Neural progenitor cell (in vitro differentiated cells): ENCODE data around the gene MGMT.

ENCODE experiments used
- EZH2 ChIP-seq: fragments of 200-600 bp; sonication (generic); IDR thresholded peaks from 2 replicates; pipeline ENCODE4 v1.6.1; 2017; ENCODE audit warnings: antibody characterized with exemption, mild to moderate bottlenecking, moderate library complexity
- TF ChIP-seq, protein P1 (sequence below): fragments of 200-600 bp; sonication (generic); IDR thresholded peaks from 2 replicates; pipeline ENCODE4 v1.5.1; 2017; ENCODE audit warnings: antibody characterized with exemption, mild to moderate bottlenecking

DNA sequence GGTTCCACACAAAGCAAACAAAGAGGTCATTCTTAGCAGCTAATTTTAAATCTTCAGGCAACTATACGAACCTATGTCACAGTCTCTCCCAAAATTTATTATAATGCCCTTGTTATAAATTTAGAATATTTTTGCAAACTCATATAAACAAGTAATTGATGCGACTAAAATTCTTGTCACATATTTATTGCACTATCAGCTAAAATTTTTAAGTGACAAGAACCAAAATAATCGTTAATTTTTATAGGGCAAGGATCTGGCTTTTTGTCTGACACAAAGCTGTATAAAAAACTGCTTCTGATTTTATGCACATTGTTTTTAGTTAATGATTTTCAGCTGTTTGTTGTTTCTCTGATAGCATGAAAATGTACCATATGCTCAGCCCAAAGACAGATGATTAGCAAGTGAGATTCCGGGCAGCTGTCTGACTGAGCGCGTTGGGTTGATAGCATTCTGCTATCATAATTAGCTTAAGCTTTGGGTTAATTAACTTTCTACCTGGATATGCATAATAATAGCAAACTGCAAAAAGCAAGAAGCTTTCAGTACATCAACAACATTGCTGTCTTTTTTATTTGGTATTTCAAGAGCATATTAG is 136.0 kb downstream of the MGMT start:
- TF ChIP-seq, protein P1, sequence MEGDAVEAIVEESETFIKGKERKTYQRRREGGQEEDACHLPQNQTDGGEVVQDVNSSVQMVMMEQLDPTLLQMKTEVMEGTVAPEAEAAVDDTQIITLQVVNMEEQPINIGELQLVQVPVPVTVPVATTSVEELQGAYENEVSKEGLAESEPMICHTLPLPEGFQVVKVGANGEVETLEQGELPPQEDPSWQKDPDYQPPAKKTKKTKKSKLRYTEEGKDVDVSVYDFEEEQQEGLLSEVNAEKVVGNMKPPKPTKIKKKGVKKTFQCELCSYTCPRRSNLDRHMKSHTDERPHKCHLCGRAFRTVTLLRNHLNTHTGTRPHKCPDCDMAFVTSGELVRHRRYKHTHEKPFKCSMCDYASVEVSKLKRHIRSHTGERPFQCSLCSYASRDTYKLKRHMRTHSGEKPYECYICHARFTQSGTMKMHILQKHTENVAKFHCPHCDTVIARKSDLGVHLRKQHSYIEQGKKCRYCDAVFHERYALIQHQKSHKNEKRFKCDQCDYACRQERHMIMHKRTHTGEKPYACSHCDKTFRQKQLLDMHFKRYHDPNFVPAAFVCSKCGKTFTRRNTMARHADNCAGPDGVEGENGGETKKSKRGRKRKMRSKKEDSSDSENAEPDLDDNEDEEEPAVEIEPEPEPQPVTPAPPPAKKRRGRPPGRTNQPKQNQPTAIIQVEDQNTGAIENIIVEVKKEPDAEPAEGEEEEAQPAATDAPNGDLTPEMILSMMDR, result no peak
- TF ChIP-seq EZH2, result no peak
